OCI-LY3 (cell line): Measurements from ENCODE around the gene PDK2.

Experiments
- CTCF ChIP-seq: fragments of 200-600, 300-600 bp; sonication (generic); IDR thresholded peaks from 2 replicates; pipeline ENCODE4 v1.5.1; 2014; ENCODE audit warnings: antibody characterized with exemption, low read length, low read depth
- EZH2phosphoT487 ChIP-seq: fragments of 200-600 bp; shearing (Covaris generic); IDR thresholded peaks from 2 replicates; pipeline ENCODE4 v1.6.1; 2018; ENCODE audit warnings: antibody characterized with exemption, mixed run types, low read depth

- TF ChIP-seq CTCF (no peak), EZH2phosphoT487 (no peak)
These were observed 14.6 kb downstream of the PDK2 start for GRCh38 chr17:50109785-50110184.
